ENCODE measurements around the gene SUFU.
A peak's percentile ranks its signal among the peaks of the same experiment; 100 is the strongest.
"Not testable (repeated sequence)": the region's sequence is repeated elsewhere in the genome, so short reads cannot be mapped to it uniquely, and the experiment has no call there.

The SUFU gene

GRCh38 chr10:102503264-102504178 is at the start of gene SUFU:
Gene SUFU (plus strand): TSS chr10:102503972. CDS start chr10:102504153, 181 bp downstream.
- peak; percentile 97 for DNase-seq (ENCODE audit: low read depth in 2 of 2)

- not testable (repeated sequence) for DNase-seq (ENCODE audit: low read depth in 2 of 2)
Observed at GRCh38 chr10:102454662-102455487, 48.9 kb upstream of the SUFU start.

GRCh38 chr10:102455893-102456471 is 47.8 kb upstream of the SUFU start:
- no peak for DNase-seq (ENCODE audit: low read depth in 2 of 2)

- DNase-seq (ENCODE audit: low read depth in 2 of 2) = no peak
Observed at GRCh38 chr10:102457591-102458150, 46.1 kb upstream of the SUFU start.

GRCh38 chr10:102458656-102459055 is 45.1 kb upstream of the SUFU start:
- no peak for DNase-seq (ENCODE audit: low read depth in 2 of 2)

- DNase-seq (ENCODE audit: low read depth in 2 of 2) = no peak
Observed at GRCh38 chr10:102460836-102461186, 43.0 kb upstream of the SUFU start.

- DNase-seq (ENCODE audit: low read depth in 2 of 2) = peak; percentile 90 to 92
Observed at GRCh38 chr10:102461187-102462054, 42.4 kb upstream of the SUFU start.

DNA sequence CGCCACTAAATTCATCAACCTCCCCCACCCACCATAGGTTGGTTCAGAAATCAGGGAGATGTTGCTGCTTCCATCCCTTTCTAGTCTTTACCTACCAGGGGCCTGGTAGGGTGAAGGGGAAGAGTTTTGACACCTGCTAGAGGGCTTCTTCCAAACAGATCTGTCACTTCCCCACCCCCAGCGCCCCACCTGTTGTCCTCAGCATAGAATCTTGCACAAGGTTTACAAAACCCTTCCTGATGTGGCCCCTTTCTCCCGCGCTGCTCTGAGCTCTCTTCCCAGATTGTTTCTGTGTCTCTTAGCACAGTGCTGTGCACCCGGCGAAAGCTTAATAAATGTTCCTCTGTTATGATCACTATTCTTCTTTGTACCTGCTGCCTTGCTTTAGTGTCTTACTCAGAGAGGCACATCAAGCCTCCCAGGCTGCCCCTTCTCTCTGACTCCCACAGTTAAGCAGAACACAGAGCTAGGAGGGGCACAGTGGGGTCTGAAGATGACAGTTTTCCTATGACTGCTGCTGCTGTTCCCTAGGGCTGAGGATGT is 41.2 kb upstream of the SUFU start:
- DNase-seq (ENCODE audit: low read depth in 2 of 2) = no peak

DNA sequence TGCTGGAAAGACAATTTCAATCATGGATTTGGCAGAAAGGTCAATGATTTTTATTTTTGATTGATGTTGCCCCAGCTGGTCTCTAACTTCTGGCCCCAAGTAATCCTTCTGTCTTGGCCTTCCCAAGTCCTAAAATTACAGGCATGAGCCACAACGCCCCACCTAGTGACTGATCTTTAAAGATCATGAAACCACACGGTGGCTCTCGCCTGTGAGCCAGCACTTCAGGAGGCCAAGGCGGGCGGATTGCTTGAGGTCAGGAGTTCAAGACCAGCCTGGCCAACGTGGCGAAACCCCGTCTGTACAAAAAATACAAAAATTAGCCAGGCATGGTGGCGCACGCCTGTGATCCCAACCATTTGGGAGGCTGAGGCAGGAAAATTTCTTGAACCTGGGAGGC is 39.8 kb upstream of the SUFU start:
- no peak for DNase-seq (ENCODE audit: low read depth in 2 of 2)

DNA sequence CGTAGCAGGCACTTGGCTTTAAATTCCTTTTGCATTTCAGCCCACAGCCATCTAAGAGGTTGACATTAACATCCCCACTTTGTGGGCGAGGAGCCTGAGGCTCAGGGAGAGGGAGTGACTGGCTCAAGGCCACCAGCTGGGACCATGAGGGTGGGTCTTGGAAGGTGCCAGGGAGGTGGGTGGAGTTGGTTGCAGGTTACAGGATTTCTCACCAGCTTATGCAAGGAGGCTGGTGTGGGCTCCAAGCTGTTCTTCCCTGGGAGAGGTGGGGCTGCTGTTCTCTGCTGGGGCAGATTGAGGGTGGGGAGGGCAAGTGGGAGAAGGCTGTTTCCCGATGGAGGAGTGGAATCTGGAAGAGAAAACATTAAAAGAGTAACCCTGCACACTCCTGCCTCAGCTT is 38.3 kb upstream of the SUFU start:
- no peak for DNase-seq (ENCODE audit: low read depth in 2 of 2)

- DNase-seq (ENCODE audit: low read depth in 2 of 2) = no peak
Observed at GRCh38 chr10:102467318-102467717, 36.5 kb upstream of the SUFU start.

- DNase-seq (ENCODE audit: low read depth in 2 of 2) = no peak
Observed at GRCh38 chr10:102467971-102468438, 35.8 kb upstream of the SUFU start.

GRCh38 chr10:102468683-102469082 is 35.1 kb upstream of the SUFU start:
- no peak for DNase-seq (ENCODE audit: low read depth in 2 of 2)

DNA sequence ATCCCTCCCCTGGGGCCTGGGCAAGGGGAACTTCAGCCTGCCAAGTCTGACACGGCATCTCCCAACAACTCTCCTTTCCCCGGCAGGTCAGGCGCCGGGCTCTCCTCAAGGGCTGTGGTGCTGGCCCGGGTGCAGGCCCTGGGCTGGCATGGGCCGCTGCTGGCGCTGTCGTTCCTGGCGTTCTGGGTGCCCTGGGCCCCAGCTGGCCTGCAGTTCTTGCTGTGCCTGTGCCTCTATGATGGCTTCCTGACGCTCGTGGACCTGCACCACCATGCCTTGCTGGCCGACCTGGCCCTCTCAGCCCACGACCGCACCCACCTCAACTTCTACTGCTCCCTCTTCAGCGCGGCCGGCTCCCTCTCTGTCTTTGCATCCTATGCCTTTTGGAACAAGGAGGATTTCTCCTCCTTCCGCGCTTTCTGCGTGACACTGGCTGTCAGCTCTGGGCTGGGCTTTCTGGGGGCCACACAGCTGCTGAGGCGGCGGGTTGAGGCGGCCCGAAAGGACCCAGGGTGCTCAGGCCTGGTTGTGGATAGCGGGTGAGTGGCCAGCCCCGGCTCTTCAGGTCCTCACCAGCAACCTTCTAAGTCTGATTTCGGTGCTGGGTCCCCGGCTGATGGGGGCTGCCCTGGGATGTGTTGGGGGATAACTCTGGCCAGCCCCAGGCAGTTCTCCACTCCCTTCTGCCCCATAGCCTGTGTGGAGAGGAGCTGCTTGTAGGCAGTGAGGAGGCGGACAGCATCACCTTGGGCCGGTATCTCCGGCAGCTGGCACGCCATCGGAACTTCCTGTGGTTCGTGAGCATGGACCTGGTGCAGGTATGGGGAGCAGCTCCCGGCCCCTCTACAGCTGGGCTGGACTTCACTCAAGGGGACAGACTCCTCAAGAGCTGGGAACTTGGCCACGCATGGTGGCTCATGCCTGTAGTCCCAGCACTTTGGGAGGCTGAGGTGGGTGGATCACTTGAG is 32.9 kb upstream of the SUFU start:
- DNase-seq (ENCODE audit: low read depth in 2 of 2) = no peak

GRCh38 chr10:102473445-102474331 is 30.1 kb upstream of the SUFU start:
- DNase-seq (ENCODE audit: low read depth in 2 of 2) = no peak

DNA sequence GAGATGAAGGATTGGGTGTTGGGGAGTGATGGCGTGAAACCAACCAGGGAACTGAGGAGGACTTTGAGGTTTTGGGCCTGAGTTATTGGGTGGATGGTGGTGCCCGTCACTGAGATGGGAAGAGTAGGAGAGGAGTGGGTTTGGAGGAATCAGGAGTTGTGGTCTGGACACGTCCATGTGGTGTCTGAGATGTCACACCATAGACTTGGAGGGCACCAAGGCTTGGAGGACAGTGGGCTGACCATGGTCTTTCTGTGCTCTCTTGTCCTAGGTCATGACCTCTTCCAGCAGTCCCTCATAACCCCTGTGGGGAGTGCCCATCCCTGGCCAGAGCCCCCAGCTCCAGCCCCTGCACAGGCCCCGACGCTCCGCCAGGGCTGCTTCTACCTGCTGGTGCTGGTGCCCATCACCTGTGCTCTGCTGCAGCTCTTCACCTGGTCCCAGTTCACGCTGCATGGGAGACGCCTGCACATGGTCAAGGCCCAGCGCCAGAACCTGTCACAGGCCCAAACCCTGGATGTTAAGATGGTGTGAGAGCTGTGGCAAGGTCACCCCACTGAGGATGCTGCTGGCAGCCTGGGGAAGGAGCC is 28.2 kb upstream of the SUFU start:
- no peak for DNase-seq (ENCODE audit: low read depth in 2 of 2)

- DNase-seq (ENCODE audit: low read depth in 2 of 2) = no peak
Observed at GRCh38 chr10:102476466-102477141, 27.2 kb upstream of the SUFU start.

DNA sequence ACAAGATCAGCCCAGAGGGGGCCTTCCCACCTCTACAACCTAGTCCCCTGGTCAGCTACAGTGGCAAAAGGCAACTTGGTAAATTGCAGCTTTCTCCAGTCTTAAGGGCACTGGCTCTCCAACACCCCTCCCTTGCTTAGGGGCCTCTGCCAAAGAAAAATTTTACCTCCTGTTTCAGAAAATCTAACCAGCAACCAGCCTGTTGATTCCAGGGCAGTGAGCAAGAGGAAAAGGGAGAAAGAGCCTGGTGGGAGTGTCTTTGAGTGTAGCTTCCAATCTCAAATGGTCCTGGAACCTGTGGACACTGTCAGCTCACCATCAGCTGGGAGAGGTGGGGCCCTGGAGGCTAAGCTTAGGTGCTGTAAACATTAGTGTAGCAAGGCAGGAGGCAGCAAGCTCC is 24.1 kb upstream of the SUFU start:
- DNase-seq (ENCODE audit: low read depth in 2 of 2) = no peak

Data from stimulated activated CD8-positive, alpha-beta memory T cell treated with anti-CD3 and anti-CD28 coated beads, Interleukin-15, amount 100 ng/mL, for 48 hours (primary cell).